ENCODE measurements around the gene ARHGAP4.

Gene ARHGAP4

DNA sequence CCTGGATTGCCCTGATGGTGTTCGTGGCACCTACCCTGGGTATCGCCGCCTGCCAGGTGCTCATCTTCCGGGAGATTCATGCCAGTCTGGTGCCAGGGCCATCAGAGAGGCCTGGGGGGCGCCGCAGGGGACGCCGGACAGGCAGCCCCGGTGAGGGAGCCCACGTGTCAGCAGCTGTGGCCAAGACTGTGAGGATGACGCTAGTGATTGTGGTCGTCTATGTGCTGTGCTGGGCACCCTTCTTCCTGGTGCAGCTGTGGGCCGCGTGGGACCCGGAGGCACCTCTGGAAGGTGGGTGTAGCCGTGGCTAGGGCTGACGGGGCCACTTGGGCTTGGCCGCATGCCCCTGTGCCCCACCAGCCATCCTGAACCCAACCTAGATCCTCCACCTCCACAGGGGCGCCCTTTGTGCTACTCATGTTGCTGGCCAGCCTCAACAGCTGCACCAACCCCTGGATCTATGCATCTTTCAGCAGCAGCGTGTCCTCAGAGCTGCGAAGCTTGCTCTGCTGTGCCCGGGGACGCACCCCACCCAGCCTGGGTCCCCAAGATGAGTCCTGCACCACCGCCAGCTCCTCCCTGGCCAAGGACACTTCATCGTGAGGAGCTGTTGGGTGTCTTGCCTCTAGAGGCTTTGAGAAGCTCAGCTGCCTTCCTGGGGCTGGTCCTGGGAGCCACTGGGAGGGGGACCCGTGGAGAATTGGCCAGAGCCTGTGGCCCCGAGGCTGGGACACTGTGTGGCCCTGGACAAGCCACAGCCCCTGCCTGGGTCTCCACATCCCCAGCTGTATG is 19.7 kb downstream of the ARHGAP4 start:
- DNase-seq (ENCODE audit: low read depth in 2 of 2) = no peak

DNA sequence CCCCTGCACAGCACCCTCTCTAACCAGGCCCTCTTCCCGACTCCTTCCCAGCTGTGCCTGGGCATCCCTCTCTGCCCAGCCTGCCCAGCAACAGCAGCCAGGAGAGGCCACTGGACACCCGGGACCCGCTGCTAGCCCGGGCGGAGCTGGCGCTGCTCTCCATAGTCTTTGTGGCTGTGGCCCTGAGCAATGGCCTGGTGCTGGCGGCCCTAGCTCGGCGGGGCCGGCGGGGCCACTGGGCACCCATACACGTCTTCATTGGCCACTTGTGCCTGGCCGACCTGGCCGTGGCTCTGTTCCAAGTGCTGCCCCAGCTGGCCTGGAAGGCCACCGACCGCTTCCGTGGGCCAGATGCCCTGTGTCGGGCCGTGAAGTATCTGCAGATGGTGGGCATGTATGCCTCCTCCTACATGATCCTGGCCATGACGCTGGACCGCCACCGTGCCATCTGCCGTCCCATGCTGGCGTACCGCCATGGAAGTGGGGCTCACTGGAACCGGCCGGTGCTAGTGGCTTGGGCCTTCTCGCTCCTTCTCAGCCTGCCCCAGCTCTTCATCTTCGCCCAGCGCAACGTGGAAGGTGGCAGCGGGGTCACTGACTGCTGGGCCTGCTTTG is 20.5 kb downstream of the ARHGAP4 start:
- no peak for DNase-seq (ENCODE audit: low read depth in 2 of 2)

DNA sequence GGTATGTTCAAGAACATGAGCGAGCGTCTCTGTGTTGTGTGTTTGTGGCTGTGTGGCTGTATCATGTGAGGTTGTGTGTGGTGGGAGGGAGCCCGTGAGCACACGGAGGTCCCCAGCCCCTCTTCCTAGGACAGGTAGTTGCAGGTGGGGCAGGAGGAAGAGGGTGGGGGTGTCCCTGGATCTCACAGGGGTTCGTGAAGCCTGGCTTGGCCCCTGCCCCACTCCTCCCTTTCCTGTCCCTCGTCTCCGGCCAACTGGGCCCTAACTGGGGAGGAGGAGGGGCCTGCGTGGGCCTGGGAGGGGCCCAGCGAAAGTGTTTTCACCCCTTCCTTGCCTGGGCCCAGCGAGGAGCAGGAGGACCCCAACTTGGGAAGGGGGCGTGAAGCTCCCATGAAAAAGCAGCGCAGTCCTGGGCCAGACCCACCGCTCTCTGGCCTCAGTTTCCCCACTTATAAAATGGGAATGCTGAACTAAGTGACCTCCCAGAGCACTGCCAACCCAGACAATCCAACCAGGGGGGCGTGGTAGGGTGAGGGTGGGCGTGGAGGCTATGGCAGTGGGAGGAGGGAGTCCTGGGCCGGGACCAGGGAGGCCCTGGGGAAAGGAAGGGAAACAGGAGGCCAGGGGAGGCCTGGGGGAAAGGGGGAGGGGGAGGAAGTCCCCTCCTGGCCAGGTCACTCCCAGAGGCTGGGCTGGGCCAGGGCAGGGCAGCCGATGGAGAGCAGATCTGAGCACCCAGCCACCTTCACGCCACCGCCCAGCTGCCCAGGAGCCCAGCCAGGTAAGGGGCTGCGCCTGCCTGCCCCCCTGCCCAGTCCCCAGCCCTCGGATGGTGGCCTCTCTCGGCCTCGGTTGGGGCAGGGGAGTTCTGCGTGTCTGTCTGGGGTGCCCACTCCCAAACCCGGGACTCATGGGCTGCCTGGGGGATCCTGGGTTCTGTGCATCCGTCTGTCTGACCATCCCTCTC is 21.8 kb downstream of the ARHGAP4 start, which contains the start of gene AVPR2:
AVPR2 (plus strand) TSS at position 683 of the 967 bp plus-strand sequence. CDS start 473 bp downstream, outside the sequence.
- no peak for DNase-seq (ENCODE audit: low read depth in 2 of 2)

DNA sequence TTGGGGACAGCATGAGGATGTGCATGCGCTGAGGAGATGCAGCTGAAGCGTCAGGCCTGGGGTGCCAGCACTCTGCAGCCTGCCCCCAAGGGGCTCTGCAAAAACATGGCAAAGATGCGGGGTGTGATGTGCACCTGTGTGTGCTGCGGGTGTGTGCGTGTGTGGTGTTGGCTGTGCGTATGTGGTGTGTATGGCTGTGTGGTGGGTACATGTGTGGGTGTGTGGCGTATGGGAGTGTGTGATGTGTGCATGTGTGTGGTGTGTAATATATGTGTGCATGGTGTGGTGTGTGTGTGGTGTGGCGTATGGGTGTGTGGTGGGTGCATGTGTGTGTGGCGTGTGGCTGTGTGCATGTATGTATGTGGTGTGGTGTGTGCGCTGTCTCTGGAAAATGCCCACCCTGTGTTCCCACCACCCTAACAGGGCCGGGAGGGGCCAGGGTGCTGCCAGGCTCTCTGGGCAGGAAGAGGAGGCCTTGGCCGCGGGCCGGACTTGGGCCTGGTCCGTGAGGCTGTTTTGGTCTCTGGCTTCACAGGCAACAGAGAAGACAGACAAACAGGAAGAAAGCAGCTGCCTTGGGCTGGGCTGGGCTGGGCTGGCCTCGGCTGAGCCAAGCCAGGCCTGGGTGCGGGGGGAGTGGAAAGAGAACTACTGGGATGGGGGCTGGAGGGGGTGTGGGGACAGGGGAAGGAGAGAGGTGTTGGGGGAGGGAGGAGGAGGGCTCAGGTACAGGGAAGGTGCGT is 22.7 kb downstream of the ARHGAP4 start:
- DNase-seq (ENCODE audit: low read depth in 2 of 2) = no peak

DNA sequence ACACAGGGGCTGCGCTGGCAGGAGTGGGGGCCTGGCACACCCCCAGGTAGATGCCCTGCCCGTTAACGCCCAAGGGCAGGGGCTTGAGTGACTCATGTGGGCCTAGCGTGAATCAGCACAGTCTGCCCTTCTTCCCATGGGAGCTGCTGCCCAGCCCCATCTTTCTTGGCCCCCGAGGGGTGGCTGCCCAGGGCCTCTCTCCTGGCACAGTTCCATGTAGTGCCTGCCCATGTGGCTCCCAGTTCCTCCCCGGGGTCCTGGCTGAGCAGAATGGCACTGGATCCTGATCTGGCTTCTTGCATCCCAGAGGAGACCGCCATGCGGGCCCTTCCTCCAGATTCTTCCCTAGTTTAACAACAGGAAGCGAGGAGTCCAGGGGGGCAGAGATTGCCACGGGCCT is 23.7 kb downstream of the ARHGAP4 start:
- DNase-seq (ENCODE audit: low read depth in 2 of 2) = no peak

DNA sequence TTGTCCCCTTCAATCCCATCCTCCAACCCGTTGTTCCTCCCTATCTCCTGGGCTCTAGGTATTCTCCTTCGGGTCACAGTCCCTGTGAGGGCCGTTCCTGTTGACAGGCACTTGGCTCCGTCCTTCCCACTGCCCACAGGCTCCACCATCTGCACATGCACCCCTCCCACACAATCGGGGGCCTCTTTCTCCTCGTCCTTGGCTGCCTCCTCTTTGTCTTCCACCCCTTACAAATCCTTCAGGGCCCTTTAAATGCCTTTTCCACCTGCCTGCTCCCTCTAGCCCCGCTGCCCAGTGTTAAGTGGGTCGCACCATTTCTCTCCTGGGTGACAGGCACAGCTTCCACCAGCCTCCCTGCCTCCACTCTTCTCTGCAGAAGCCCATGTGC is 24.3 kb downstream of the ARHGAP4 start:
- DNase-seq (ENCODE audit: low read depth in 2 of 2) = no peak

DNA sequence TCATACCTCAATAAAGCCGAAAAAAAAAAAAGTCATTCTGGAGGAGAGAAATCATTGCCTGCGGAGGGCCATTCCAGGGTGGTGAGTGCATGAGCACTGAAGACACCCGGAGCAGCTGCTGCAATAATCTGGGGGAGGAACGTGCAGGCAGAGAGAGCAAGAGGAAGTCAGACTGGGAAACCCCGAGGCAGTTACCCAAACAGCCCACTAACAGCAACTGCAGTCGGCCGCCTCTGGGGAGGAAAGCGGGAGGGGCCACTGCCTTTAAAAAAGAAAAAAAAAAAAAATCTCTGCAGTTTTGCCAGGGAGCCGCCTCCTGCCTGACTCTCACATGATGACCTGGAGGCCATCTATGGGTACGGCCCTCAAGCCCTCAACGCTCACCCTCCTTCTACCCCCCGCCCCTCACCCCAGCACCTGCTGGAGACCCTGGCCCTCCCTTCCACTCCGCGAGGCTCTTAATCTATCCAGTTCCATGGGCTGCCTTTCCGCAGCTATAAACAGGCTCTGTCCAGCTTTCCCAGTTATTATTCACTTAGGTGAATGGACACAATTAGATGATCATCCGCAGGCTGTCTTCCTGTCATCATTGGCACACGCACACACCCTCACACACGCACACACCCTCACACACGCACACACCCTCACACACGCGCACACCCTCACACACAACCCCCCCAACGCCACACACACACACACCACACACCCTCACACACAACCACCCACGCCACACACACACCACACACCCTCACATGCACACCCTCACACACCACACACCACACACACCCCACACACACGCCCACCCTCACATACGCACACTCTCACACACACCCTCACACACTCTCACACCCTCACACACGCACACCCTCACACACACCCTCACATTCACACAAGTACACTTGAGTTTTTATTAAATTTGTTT is 25.0 kb downstream of the ARHGAP4 start:
- peak in 1 of 2 donors; percentile 37 for DNase-seq (ENCODE audit: low read depth in 2 of 2)

DNA sequence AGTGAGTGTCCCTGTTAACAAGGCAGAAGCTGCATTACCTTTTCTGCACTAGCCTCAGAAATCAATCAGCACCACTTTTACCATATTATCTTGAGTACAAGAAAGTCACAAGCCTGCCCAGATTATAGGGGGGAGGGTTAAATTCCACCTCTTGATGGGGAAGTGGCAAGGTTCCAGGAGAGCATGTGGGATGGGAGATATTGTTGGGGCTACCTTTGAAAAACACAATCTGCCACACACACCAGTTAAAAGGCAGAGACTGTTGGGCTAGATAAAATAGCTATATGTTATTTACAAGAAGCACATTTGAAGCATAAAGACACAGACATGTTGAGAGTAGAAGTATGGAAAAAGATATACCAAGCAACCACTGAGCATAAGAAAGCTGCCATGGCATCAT is 28.2 kb downstream of the ARHGAP4 start:
- DNase-seq (ENCODE audit: low read depth in 2 of 2) = no peak

DNA sequence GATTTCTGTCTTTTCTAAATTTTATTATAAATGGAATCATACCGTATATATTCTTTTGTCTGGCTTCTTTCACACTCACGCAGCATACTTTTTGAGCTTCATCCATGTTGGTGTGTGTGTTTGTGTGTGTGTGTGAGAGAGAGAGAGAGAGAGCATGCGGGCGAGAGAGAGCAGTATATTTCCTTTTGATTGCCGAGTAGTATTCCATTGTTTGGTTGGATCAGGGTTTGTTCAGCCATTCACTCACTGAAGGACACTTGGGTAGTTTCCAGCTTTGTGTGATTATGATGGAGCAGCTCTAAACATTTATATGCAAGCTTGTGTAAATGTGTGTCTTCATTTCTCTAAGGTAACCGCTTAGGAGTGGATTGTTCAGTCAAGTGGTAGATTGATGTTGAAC is 36.9 kb downstream of the ARHGAP4 start:
- no peak for DNase-seq (ENCODE audit: low read depth in 2 of 2)

DNA sequence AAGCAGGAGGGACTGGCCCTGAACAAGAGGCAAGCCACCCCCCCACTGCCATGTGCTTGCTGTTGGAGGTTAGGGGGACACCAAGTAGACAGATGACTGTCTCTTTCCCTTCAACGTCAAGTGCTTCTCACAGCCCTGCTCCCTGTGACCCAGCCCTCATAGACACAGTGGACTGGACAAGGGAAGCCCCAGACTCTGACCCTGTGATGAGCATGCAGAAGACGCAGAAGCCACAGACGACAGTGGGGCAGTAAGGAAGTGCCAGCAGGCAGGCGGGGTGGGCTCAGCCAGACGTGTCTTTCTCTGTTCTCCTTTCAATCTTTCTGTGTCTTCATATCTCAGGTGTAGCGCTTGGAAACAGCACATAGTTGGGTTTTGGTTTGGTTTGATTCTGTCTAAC is 37.7 kb downstream of the ARHGAP4 start:
- DNase-seq (ENCODE audit: low read depth in 2 of 2) = no peak

DNA sequence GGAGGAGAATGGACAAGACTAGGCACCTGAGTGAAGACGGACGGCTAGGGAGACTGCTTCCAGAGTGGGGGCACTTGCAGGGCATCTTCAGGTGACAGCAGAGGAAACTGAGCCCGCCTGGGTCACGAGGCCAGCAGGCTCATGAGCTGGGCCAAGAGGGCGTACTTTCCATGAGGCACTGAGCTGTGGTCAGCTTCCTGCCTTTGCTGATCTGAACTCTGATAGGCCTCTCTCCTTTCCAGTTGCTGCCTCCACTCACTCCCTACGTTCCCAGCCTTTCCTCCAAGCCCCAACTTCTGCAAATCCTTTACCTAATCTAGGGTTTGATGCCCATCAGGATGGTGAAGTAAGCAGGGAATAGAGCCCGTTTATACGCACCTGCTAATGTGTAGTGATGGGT is 38.7 kb downstream of the ARHGAP4 start:
- no peak for DNase-seq (ENCODE audit: low read depth in 2 of 2)

DNA sequence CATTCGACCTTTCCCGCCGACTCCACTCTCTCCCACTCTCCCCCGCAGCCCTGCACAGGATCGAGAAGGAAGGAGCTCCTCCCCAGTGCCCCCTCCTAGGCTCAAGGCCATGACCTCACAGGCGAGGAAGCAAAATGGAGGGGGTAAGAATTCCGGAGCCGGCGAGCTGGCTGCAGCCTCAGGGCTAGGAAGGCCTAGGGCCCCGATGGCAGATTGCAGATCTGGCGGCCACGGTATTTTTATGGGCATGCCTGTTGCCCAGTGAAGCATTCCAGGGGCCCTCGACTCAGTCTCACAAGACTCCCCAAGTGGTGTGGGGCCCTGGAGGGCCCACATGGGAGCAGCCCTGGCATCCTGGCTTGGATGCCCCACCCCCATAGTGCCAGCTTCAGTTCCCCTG is 39.1 kb downstream of the ARHGAP4 start:
- DNase-seq (ENCODE audit: low read depth in 2 of 2) = no peak

DNA sequence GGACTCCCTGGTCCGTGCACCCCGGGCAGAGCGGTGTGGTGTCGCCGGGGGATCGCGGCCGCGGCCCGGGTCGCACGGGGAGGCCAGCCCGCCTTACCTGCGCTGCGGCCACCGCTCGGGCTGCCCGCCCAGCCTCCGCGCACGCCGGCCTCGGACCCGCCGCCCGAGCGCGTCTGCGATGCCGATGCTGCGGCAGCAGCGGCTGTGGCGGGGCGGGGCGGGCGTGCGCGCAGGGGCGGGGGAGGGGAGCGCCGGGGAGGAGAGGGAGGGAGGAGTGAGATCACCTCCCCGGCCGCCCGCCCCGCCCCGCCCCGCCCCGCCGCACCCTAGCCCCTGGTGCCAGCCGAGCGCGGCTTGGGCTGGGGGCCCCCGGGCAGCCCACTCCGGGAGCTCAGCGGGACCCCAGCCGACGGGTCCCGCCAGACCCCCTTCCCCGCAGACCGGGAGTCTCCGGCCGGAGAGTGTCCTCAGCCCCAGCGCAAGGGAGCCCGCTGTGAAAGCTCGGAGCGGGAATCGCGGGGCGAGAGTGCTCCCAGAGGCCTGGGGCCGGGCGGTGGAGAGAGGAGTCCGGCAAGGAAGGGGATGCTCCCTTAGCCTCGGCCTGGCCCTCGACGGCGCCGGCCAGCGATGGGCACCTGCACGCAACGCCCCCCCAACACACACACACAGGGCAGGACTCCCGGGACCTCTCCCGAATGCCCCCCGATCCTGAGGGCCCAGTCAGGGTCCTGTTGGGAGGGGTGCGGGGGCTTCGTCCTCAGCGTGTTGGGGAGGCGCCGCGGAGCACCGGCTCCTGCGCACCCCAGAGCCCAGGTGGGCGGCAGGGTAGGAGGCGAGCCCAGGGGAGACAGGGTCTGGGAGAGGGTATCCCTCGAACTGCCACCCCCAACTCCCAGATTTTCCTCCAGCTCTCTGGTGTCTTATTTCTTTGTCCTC is 39.8 kb downstream of the ARHGAP4 start, which contains the start of gene L1CAM:
L1CAM (minus strand) TSS at position 206 of the 936 bp plus-strand sequence. CDS start 10,337 bp downstream, outside the sequence.
- DNase-seq (ENCODE audit: low read depth in 2 of 2) = no peak

DNA sequence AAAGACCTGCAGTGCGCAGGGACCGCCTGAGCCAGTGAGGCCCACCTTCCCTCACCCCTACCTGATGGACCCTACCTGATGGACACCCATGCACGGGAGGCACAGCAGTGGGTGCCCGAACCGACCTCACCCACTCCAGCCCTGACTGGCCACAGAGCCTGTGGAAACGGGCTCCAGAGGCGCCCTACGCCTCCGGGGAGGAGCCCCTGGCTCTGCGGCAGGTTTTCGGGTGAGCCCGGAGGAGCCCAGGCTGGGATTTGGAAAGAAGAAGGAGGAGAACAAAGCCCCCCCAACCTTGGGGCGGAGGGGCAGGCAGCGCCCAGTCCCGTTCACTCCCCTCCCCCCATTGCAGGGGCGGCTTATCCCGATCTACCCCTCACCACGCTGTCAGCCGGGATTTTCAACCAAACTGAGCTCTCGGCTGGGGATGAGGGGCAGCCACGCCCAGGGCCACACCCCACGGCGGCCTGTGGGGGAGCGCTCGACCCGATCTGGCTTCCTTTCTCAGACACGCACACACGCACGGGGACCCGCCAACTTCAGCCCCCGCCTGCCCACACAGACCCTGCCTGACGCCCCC is 40.8 kb downstream of the ARHGAP4 start:
- no peak for DNase-seq (ENCODE audit: low read depth in 2 of 2)

DNA sequence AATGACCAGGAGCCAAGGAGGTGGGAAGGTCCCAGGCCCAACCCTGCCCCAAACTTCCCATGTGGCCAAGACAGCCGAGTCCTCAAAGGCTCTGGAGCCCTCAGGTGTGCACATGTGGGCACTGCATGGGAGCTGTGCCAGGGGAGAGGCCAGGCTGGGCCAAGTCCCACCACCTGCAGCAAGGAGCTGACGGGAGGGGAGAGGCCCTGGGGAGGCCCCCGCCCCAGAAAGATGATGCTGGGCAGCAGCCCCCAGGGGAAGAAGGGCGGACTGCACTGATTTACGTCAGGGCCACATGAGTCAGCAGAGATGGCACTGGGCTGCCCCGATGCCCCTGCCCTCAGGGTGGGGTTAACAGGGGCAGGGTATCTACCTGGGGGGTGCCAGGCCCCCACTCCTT is 41.5 kb downstream of the ARHGAP4 start:
- DNase-seq (ENCODE audit: low read depth in 2 of 2) = no peak

DNA sequence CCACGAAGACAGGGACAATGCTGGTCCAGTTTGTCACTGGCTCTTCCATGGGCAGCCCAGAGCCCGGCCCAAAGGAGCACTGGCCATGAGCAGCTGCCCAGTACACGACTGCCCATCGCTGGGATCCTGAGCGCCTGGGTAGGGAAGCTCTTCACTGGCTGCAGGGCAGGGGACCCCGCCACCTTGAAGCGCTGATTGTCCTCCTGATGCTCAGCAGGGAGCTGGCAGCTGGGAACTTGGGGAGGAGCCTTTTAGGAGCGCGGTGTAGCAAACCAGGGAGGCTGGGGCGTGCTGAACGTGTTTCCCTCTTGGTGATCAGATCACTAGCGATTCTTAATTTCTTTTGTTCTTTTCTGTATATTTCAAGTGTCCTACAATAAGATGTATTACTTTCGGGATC is 41.9 kb downstream of the ARHGAP4 start:
- DNase-seq (ENCODE audit: low read depth in 2 of 2) = no peak

DNA sequence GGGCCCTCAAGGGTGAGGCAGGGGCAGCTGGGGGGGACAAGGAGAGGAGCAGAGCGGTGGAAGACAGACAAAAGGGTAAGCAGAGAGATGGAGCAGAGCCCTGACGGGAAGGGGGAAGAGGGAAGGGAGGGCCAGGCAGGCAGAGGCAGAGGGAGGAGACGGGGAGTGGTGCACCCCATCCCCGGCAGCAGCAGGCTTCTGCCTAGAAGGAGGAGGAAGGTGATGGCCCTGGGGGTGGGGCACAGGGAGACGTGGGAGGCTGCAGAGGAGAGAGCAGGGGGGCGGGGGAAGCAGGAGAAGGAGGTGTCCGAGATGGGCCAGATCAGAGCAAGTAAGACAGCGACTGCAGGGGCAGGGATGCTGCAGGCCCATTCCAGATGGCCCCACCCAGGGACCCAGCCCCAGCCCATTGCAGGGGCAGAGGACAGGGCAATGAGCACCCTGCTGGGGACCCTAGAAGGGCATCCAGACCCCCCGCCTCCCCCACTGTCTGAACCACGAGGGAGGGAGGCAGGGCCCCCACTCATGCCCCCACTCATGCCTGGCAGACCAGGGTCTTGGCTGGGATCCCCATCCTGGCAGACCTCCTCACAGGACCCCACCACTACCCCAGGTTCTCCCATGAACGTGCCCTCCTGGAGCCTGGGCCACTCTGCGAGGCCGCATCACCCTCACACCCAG is 42.8 kb downstream of the ARHGAP4 start:
- no peak for DNase-seq (ENCODE audit: low read depth in 2 of 2)

DNA sequence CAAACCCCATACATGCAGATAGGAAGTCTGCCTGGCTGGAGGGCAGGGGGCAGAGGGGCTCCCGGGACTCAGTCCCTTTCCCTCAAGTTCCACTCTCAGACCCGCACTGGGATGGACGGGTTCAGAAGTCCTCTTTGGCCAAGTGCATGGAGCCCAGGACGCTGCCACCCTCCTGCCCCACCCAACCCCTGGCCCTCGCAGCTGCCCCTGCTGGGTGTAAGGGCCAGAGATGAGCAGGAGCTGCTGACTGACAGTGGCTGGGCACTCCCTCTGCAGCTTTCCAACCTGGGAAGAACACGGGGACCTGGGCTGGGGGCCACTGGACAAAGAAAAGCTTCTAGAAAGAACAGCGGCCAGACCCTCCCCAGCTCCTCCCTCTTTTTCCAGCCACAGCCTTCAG is 43.5 kb downstream of the ARHGAP4 start:
- no peak for DNase-seq (ENCODE audit: low read depth in 2 of 2)
